Activated CD4-positive, alpha-beta T cell treated with anti-CD3 and anti-CD28 coated beads for 4 hours (primary cell): ENCODE results near the gene SCAMP4.

Experiments used
- DNase-seq, 2 donors: peaks; one replicate each; pipeline ENCODE4 v3.0.0-alpha.2; 2020

SCAMP4 gene

DNA sequence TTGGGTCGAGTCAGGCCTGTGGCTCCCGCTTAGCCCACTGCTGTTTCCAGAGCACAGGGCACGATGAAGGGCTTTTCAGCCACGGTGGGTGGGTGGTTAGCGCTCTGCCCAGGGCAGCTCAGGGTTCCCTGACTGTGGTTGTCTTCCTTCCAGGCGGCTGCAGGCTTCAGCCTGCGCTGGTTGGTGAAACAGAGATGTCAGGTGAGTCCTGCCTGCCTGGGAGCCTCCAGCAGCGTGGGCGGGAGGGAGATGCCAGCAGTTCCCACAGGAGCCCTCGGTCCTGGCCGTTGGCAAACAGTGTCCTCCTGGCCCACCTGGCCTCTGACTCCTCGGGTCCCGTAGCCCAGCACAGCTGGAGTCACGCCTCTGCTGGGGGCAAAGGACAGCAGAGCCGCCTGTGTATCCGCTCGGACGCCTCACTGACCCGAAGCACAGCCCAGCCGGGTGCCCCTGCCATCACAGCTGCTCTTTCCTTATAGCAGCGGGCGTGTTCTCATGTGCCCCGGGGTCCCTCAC lies 9.7 kb downstream of the SCAMP4 start:
- no peak for DNase-seq

DNA sequence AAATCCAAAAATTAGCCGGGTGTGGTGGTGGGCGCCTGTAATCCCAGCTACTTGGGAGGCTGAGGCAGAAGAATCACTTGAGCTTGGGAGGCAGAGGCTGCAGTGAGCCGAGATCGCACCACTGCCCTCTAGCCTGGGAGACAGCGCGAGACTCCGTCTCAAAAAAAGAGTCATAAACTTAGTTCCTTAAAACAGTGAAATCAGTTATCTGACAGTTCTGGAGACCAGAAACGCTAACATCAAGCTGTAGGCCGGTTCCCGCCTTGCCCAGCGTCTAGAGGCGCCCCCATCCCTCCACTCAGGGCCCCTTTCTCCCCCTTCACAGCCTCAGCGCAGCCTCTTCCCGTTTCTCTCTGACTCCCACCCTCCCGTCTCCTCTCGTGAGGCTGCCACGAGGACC lies 11.9 kb downstream of the SCAMP4 start:
- DNase-seq, result no peak

DNA sequence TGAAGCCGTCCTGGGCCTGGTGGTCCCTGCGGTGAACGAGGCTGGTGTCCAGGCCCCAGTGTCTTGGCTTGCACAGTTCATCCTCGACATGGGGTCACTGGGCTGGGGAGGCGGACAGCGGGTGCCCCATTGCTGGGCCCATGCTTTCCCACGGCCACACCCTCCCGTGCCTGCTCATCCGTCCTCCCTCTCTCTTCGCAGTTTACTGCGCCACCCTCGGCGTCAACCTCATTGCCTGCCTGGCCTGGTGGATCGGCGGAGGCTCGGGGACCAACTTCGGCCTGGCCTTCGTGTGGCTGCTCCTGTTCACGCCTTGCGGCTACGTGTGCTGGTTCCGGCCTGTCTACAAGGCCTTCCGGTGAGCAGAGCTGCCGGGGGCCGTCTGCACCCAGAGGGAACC lies 12.7 kb downstream of the SCAMP4 start:
- DNase-seq, result no peak

DNA sequence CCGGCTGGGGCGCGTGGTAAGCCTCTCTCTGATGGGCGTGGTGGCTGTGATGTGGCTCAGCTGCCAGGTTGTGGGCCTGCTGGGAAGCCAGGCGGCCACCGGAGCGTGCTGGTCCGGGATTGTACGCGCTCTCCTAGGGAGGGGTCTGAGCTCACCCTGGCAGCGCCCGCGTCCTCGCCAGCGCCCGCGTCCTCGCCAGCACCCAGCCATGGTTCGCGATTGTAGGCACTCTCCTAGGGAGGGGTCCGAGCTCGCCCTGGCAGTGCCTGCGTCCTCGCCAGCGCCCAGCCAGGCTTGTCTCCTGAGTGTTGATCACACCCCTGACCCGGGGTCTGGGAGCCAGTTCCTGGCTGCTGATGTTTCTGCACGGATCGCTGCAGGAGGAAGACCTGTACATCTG lies 13.8 kb downstream of the SCAMP4 start:
- no peak for DNase-seq

DNA sequence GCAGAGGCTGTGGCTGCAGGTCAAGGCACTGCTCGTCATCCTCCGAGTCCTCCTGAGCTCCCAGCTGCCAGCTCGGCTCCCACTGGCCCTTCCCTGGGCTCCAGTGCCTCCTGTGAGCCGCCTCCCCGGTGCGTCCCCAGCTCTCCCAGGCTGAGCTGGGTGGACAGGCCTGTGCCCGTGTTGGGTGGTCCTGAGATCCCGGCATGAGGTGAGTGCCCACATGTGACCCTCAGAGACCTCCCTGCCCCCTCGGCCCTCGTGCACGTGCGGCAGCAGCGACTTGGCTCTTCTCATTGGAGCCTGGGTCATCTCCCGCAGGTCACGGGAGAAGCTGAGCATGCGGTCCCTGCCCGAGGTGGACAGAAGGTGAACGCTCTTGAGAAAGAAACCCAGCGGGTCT lies 15.4 kb downstream of the SCAMP4 start:
- no peak for DNase-seq

DNA sequence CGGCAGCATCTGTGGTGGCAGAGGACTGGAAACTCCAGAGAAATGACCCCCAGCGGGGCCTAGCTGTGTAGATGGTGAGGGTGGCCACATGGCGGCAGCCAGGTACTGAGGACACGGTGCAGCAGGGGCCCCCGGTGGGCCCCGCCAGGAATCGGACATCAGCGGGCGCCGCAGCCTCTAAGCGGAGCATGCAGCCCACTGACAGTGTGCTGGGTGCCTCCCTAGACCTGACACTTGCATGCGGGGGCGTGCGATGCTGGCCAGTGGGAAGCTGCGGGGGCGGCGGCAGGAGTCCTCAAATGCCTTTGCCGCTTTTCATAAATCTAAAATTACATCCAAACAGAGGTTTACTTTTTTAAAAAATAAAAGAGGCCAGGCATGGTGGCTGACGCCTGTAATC lies 16.1 kb downstream of the SCAMP4 start:
- no peak for DNase-seq

DNA sequence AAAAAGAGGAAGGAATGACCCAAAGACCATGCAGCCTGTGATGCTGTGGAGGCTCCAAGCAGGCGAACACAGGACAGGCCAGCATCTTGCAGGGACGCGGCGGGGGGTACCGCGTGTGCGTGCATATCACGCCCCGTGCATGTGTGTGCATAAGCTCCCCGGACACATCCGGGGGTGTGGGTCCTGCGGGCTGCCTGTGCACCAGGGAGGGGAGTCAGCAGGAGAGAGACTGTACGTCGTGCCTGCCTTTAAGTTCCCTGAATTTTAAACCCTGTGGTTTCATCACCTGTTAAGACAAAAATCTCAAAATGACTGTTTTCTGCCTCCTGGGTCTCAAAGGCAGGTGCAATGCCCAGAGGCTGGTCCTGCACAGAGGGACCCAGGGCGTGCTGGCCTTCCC lies 16.6 kb downstream of the SCAMP4 start:
- no peak for DNase-seq

DNA sequence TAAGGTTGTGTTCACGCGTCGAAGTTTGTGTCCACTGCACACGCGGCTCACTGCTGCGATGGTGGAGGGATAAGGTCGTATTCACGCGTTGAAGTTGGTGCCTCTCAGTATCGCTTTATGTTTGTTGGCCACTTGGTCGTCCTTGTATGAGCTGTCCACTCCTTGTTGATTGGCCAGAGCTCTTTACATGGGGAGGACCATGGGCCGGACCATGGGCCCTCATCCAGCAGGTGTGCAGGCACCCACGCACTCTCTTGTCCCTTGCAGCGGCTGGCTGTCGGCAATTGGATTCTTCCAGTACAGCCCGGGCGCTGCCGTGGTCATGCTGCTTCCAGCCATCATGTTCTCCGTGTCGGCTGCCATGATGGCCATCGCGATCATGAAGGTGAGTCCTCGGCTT lies 17.6 kb downstream of the SCAMP4 start:
- no peak for DNase-seq

DNA sequence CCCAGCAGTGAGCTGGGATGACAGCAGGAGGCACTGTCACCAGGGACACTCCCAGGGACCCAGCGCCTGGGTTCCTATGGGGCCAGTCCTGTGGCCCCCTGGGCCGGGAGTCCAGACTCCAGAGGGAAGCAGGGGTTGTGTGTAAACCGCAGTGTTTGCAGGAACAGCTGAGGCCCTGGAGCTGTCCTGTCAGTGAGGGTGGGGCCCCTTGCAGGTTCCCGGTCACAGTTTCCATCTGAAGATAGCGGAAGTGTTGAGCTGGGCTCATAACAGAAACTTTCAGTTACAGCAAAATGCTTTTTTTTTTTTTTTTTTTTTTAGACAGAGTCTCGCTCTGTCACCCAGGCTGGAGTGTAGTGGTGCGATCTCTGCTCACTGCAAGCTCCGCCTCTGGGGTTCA lies 18.1 kb downstream of the SCAMP4 start:
- DNase-seq, result peak; percentile 39 to 52

DNA sequence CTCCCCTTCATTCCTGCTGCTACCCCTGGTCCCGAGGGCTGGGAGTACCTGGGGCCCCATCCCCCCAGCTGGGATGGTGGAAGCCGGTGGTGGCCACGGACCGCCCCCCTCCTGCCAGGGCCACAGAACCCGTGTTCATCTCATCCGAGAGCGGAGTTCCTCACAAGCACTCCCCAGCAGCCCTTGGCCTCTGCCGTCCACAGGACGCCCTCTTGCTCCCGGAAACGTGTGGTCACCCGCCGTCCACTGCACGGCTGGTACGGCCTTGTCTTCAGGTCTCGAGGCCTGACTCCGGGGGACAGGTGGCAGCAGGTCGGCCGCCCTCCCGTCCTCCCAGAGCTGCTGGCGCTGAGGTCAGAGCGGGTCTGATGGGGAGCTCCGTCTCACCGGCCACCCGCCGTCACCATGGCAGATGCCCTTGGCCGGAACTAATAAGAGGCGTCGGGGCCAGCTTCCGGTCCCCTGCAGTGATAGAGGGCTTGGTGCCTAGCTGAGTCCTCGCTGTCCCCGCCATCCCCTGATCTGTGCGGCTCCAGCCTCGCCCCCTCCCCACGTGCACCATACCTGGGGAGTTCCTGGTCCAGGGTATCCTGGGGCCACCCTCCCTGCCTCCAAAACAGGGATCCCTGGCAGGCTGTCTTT lies 19.2 kb downstream of the SCAMP4 start:
- DNase-seq, result no peak

DNA sequence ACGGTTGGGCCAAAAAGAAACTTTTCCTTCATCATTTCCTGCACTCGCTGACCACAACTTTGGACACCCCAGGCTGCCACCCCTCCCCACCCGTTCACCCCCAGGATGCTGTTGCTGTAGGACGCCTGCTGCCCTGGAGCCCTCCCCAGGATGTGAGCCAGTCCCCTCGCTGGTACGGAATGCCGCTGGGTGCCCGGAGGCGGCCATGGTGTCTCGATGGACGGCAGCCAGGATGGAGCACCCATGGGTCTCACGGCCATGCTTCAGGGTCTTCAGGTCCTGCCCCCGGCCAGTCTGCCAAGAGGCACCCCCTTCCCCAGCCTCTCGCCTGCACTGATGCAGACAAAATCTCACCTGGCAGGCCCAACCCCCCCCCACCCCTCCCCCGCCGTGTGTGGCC lies 20.3 kb downstream of the SCAMP4 start:
- no peak for DNase-seq

DNA sequence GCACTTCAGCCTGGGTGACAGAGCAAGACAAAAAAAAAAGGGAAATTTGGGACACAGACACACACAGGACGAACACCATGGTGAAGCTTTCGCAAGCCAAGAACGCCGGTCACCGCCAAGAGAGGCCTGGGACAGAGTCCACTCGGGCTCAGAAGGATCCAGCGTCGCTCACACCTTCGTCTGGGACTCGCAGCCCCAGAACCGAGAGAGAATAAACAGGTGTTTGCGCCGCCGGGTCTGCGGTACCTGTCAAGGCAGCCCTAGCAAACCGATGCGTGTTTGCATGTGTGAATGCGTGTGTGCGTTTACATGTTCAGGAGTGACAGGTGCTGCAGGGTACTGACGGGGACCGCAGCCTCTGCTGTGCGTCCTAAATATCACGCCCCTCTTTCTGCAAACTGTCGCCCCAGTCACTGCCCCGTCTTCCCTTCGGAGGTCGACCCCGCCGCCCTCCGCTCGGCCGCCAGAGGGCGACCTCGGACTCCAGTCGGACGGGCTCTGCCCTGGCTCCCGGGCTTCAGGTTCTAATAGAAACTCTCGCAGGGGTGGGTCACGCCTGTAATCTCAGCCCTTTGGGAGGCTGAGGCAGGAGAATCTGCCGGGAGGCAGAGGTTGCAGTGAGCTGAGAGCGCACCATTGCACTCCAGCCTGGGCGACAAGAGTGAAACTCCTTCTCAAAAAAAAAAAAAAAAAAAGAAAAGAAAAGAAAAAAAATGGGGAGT lies 24.0 kb downstream of the SCAMP4 start:
- DNase-seq, result peak; percentile 74 to 85

DNA sequence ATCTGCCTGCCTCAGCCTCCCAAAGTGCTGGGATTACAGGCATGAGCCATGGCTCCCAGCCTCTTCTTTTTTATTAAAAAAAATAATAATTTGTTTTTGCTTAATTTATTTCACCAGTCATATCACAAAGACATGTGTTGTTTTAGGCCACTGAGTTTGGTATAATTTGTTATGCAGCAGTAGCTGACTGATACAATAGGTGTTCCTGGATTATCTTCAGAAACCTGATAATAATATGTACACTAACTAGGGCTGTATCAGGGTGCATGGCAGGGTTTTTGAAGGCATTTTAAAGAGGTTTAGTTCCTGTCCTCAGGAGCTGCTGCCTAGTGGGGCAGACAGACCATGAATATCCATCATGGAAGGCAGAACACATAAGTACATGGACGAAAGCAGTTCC lies 26.2 kb downstream of the SCAMP4 start:
- DNase-seq, result no peak

DNA sequence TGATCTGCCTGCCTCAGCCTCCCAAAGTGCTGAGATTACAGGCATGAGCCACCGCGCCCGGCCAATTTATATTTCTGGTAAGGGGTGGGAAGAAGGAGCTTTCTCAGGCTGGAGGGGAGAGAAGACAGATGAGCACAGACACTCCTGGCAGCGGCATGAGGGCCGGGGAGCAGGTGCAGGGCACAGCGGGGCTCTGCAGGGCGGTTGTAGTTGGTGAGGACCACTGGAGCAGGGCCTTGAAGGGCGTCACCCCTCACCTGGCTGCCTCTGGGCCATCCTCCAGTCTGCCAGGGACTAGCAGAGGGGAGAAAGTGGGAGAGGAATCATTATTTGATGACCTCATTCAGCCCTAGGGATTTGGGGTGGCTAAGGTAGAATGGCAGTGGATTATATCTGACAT lies 27.2 kb downstream of the SCAMP4 start:
- no peak for DNase-seq

DNA sequence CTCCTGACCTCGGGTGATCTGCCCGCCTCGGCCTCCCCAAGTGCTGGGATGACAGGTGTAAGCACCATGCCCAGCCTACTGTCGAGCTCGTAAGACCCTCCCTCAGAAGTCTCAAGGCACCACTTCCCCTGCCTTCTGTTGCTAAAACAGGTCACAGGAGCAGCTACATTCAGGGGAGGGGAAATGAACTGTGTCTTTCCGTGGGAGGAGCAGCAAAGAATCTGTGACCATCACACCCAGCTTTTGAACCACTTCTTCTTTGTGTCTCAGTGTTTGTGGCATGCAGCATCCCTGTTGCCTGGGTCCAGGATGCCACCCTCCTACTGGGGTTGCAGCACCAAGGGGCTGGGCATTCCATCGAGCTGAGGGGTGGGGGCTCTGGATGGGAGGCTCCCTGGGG lies 28.0 kb downstream of the SCAMP4 start:
- DNase-seq, result no peak

DNA sequence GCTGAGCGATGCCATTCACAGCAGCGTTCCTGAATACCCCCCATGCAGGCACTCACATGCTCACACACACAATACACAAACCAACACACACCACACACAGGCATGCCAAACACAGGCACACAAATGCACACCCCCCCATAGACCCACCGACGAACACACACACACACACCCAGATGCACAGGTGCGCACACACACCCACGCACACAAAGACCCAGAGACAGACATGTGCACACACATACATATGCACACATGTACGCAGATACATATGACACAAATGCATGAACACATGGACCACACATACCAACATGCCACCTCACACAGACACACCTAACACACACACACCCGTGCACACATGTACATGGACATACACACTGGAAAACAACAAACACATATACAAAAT lies 28.7 kb downstream of the SCAMP4 start:
- DNase-seq, result no peak

DNA sequence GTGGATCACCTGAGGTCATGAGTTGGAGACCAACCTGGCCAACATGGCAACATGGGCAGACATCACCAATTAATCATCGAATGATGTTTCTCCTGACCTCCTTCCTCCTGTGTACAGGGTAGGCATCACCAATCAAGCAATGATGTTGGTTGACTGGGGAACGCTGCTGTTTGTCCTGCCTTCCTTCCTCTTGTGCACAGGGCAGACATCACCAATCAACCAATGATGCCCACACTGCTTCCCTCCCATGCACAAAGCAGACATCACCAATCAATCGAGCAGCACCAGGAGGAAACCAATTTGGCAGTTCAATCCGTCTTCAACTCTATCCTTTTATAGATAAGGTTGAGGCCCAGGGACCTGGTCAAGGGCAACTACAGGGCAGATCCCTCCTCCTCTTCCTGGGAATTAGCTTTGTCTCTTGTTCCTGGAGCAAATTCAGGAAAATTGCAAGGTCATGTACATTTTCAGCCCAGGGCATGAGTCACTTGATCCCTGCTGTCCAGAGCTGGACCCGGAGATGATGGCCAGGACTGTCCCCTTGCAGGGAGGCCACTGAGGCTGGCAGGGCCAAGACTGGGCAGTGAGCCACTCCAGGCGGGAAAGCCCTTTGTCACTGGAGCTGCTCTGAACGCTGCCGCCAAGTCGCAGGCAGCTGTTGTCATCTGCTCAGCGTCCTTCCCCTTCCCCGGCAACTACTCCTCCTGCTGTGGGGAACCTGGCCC lies 30.4 kb downstream of the SCAMP4 start:
- DNase-seq, result no peak

DNA sequence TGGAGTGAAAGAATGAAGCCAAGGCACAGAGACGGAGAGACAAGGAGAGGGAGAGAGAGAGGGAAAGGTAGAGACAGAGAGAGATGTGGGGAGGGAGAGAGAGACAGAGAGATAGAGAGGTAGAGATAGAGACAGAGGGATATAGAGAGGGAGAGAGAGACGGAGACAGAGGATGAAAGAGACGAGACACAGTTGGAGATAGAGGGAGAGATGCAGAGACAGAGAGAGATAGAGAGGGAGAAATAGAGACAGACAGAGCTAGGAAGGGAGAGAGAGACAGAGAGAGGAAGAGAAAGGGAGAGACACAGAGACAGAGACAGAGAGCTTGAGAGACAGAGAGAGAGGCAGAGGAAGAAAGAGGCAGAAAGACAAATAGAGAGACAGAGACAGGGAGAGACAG lies 31.2 kb downstream of the SCAMP4 start:
- no peak for DNase-seq

DNA sequence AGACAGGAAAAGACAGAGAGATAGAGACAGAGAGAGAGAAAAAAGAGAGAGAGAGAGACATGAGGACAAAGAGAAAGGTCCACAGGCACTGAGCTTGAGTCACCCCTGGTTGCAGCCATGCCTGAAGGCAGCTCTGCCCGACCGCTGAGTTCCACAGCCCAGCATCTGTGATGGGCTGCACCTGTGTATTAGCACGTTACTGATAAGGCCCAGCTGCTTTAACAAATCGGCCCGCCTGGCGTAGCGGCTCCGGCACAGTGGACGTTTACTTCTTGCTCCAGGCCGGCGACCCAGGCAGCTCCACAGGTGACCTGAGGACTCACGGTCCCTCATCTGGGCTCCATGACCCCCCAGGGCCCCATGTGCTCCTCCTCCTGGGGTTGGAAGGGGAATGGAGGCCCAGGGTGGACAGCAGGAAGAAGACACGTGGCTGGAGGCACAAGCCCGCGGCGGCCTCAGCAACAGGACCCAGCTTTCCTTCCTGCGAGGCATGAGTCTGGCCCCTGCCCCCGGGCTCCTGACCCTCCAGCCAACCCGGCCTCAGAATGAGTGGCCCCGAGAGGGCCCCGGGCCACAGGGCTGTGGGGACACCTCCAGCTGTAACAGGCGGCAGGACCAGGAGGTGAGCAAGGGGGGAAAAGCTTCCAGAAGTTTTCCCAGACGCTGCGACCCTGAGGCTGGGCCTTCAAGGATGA lies 31.9 kb downstream of the SCAMP4 start:
- DNase-seq, result no peak

DNA sequence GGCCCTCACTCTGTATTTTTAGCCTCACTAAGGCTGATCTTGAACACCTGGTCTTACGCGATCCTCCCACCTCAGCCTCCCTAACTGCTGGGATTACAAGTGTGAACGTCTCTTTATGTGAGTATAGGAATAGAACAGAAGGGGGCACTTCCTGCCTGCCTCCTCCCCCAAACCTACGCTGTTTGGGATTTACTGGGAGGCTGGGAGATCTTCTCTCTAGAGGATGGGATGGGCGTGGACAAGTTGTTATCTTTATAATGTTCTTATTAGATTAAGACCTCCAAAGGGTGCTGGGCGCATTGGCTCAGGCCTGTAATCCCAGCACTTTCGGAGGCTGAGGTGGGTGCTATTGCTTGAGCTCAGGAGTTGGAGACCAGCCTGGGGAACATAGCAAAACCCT lies 32.9 kb downstream of the SCAMP4 start:
- DNase-seq, result no peak

DNA sequence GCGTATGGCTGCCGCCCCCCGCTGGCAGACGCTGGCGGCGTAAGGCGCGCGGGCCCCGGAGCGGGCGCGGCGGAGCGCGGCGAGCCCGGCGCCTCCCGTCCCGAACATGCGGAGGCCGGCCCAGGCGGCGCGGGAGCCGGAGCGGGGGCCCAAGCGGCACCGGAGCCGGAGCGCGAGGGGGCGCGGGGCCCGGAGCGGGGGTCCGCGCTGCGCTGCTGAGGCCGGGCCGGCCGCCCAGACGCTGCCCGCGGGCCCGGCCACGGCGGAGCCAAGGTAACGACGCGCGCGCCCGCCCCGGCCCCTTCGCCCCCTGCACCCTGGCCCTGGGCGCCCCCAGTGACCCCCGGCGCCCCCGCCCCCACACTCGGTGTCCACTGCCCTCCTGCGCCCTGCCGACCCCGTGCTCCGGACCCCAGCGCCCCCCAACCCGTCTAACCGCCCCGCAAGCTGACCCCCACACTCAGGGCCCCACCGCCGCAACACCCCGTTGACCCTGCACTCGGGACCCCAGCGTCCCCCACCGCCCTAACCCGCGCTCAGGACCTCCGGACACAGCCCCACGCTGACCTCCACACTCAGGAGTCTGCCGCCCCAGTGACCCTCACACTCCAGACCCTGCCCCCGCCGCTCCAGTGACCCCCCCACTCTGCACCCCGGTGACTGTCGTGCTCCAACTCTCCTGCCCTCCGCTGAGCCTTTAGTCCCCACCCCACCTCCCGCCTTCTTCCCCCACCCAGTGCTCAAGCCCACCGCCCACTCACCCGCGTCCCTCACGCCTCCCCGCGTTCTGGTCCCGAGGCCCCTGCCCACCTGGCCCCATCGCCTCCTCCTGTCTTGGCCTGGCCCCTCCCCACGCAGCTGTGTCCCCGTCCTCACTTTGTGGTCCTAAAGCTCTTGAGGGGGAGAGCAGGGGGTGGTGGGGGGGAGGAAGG lies 36.2 kb downstream of the SCAMP4 start, which contains the start of gene CSNK1G2:
Gene CSNK1G2 (plus strand): TSS at position 27 of the 932 bp plus-strand sequence. CDS start 28,601 bp downstream, outside the sequence.
- peak; percentile 41 to 48 for DNase-seq
